ENCODE results near the gene UBE2K.

The UBE2K gene

GRCh38 chr4:39745920-39746319 lies 48.0 kb downstream of the UBE2K start:
- no peak overlapping the region for H3K27ac ChIP-seq (ENCODE audit: extremely low read depth, low read depth, low read length)
- TF ChIP-seq ZNF221 (tag by site-specific recombination; IDR thresholded peaks at IDR 0.05; ENCODE audit: borderline replicate concordance): no peak
- TF ChIP-seq ZNF174 (tag by site-specific recombination; IDR thresholded peaks at IDR 0.05): no peak
- TF ChIP-seq ZNF239 (tag by site-specific recombination; IDR thresholded peaks at IDR 0.05): no peak
- TF ChIP-seq ZNF416 (tag by site-specific recombination; IDR thresholded peaks at IDR 0.05): no peak
- no peak for TF ChIP-seq TCF7L2 (IDR thresholded peaks at IDR 0.05; ENCODE audit: borderline replicate concordance, low read depth, low read length)
- peaks cover 0 to 37% of the 10 kb centered on the region in 2 experiments; a peak in 2 of 3 replicates for H3K36me3 ChIP-seq (ENCODE audit: control insufficient read depth in 2 of 2, insufficient read depth in 1 of 2, low read length in 2 of 2)
- POLR2A ChIA-PET: no interaction called here
- no peak overlapping the region for H3K4me3 ChIP-seq (ENCODE audit: low read depth, low read length)
- H3K9me3 ChIP-seq (ENCODE audit: control insufficient read depth, insufficient read depth, low read depth, low read length): no peaks in the 10 kb centered on the region
- CTCF ChIA-PET: interaction anchor here (0.6 kb wide), 2 partner anchors 55 to 165 kb away, joined by 3 read pairs; no protein-coding TSS in a partner anchor
- no peaks in the 10 kb centered on the region for H3K4me1 ChIP-seq (ENCODE audit: control insufficient read depth, insufficient read depth, low read length)

GRCh38 chr4:39750216-39750615 lies 52.3 kb downstream of the UBE2K start:
- ChIA-PET CTCF (no interaction called here), POLR2A (no interaction called here)
- TF ChIP-seq ZNF114 (tag by site-specific recombination; IDR thresholded peaks at IDR 0.05) (no peak), ZNF692 (tag by site-specific recombination; IDR thresholded peaks at IDR 0.05) (no peak), ZNF354C (tag by site-specific recombination; IDR thresholded peaks at IDR 0.05; ENCODE audit: borderline replicate concordance, low read depth) (no peak), ZNF175 (tag by site-specific recombination; IDR thresholded peaks at IDR 0.05) (no peak), ZNF37A (tag by site-specific recombination; IDR thresholded peaks at IDR 0.05) (no peak), ZNF560 (tag by site-specific recombination; IDR thresholded peaks at IDR 0.05; ENCODE audit: borderline replicate concordance) (no peak), ZFP3 (tag by site-specific recombination; IDR thresholded peaks at IDR 0.05; ENCODE audit: low read depth) (no peak), SCRT2 (tag by site-specific recombination; IDR thresholded peaks at IDR 0.05) (no peak), ZNF140 (tag by site-specific recombination; IDR thresholded peaks at IDR 0.05) (no peak), ZNF335 (tag by site-specific recombination; conservative IDR thresholded peaks at IDR 0.05) (no peak)
- TF ChIP-seq, protein P1, sequence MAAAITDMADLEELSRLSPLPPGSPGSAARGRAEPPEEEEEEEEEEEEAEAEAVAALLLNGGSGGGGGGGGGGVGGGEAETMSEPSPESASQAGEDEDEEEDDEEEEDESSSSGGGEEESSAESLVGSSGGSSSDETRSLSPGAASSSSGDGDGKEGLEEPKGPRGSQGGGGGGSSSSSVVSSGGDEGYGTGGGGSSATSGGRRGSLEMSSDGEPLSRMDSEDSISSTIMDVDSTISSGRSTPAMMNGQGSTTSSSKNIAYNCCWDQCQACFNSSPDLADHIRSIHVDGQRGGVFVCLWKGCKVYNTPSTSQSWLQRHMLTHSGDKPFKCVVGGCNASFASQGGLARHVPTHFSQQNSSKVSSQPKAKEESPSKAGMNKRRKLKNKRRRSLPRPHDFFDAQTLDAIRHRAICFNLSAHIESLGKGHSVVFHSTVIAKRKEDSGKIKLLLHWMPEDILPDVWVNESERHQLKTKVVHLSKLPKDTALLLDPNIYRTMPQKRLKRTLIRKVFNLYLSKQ (tag by site-specific recombination; IDR thresholded peaks at IDR 0.05; ENCODE audit: borderline replicate concordance): no peak
- H3K4me1 ChIP-seq (ENCODE audit: control insufficient read depth, insufficient read depth, low read length): no peaks in the 10 kb centered on the region
- peaks cover 0 to 51% of the 10 kb centered on the region in 2 experiments; a peak in 2 of 3 replicates for H3K36me3 ChIP-seq (ENCODE audit: control insufficient read depth in 2 of 2, insufficient read depth in 1 of 2, low read length in 2 of 2)
- no peak overlapping the region for H3K27ac ChIP-seq (ENCODE audit: extremely low read depth, low read depth, low read length)
- H3K4me3 ChIP-seq (ENCODE audit: low read depth, low read length): no peak overlapping the region
- H3K9me3 ChIP-seq (ENCODE audit: control insufficient read depth, insufficient read depth, low read depth, low read length): no peaks in the 10 kb centered on the region

- H3K9me3 ChIP-seq (ENCODE audit: control insufficient read depth, insufficient read depth, low read depth, low read length): no peaks in the 10 kb centered on the region
- CTCF ChIA-PET: no interaction called here
- H3K36me3 ChIP-seq (ENCODE audit: control insufficient read depth in 2 of 2, insufficient read depth in 1 of 2, low read length in 2 of 2): peaks cover 6 to 55% of the 10 kb centered on the region in 2 experiments; a peak in 2 of 3 replicates
- H3K4me1 ChIP-seq (ENCODE audit: control insufficient read depth, insufficient read depth, low read length): no peaks in the 10 kb centered on the region
- POLR2A ChIA-PET: no interaction called here
- H3K27ac ChIP-seq (ENCODE audit: extremely low read depth, low read depth, low read length): no peak overlapping the region
- H3K4me3 ChIP-seq (ENCODE audit: low read depth, low read length): no peak overlapping the region
- TF ChIP-seq, protein P2, sequence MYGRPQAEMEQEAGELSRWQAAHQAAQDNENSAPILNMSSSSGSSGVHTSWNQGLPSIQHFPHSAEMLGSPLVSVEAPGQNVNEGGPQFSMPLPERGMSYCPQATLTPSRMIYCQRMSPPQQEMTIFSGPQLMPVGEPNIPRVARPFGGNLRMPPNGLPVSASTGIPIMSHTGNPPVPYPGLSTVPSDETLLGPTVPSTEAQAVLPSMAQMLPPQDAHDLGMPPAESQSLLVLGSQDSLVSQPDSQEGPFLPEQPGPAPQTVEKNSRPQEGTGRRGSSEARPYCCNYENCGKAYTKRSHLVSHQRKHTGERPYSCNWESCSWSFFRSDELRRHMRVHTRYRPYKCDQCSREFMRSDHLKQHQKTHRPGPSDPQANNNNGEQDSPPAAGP (tag by site-specific recombination; IDR thresholded peaks at IDR 0.05): no peak
- TF ChIP-seq OVOL3 (tag by site-specific recombination; IDR thresholded peaks at IDR 0.05) (no peak), ZNF341 (tag by site-specific recombination; IDR thresholded peaks at IDR 0.05; ENCODE audit: low read depth) (no peak), ZNF292 (tag by site-specific recombination; IDR thresholded peaks at IDR 0.05; ENCODE audit: borderline replicate concordance, low read depth) (no peak), ZNF585B (tag by site-specific recombination; IDR thresholded peaks at IDR 0.05) (no peak), GLI2 (tag by site-specific recombination; IDR thresholded peaks at IDR 0.05; ENCODE audit: borderline replicate concordance, low read depth) (no peak), ZNF473 (tag by site-specific recombination; IDR thresholded peaks at IDR 0.05) (no peak), HIC1 (tag by site-specific recombination; IDR thresholded peaks at IDR 0.05) (no peak), ZNF660 (tag by site-specific recombination; IDR thresholded peaks at IDR 0.05) (no peak), ZNF624 (tag by site-specific recombination; IDR thresholded peaks at IDR 0.05) (no peak), ZSCAN30 (tag by site-specific recombination; IDR thresholded peaks at IDR 0.05) (no peak), ZNF544 (tag by site-specific recombination; IDR thresholded peaks at IDR 0.05) (no peak), ZBTB48 (tag by site-specific recombination; IDR thresholded peaks at IDR 0.05) (no peak)
These were observed 56.4 kb downstream of the UBE2K start for GRCh38 chr4:39754309-39754708.

All from HEK293 (cell line).